ENCODE data around the gene CAMTA1. TPM values are rescaled to one million over a fixed set of nuclear protein-coding genes. Genes with fewer than 3 reads are reported as not detected.

The CAMTA1 gene
- polyA plus RNA-seq, 1 of the 3 experiments (the other 2 are of a cell fraction): 63.1 TPM

GRCh38 chr1:7589774-7590425 is 804.6 kb downstream of the CAMTA1 start:
- no peaks in the 10 kb centered on the region for H3K27me3 ChIP-seq (ENCODE audit: insufficient read depth)
- no peak overlapping the region for H3K4me2 ChIP-seq
- H3K27ac ChIP-seq (ENCODE audit: low read depth in 2 of 2, low read length in 1 of 2): peak overlapping the region in 1 of 2 experiments; percentile 99; a peak in 2 of 4 replicates
- H3K9me3 ChIP-seq: no peaks in the 10 kb centered on the region
- H3F3A ChIP-seq (replicated peaks; ENCODE audit: insufficient read depth): no peaks in the 10 kb centered on the region
- 56% methylated on average over 10 of the region's 10 CpGs for WGBS (ENCODE audit: low lambda C conversion rate)
- H3K4me1 ChIP-seq (ENCODE audit: control insufficient read depth in 1 of 2, insufficient read depth in 2 of 2, low read depth in 1 of 2, low read length in 1 of 2): peaks cover 0 to 80% of the 10 kb centered on the region in 2 experiments; a peak in 2 of 4 replicates
- H3K9me2 ChIP-seq: no peaks in the 10 kb centered on the region
- no peaks in the 10 kb centered on the region for H4K20me1 ChIP-seq (ENCODE audit: insufficient read depth)
- no peak overlapping the region for H3K9ac ChIP-seq
- ChIA-PET CTCF (no interaction called here), POLR2A (interaction anchor here (5.4 kb wide), 1 partner anchor 39 kb away, joined by 37 read pairs; no protein-coding TSS in a partner anchor)
- TF ChIP-seq RXRA (IDR thresholded peaks at IDR 0.05; ENCODE audit: borderline replicate concordance, low read depth): no peak
- no peak for TF ChIP-seq JUND (IDR thresholded peaks at IDR 0.05)
- no peak for TF ChIP-seq RAD21 (IDR thresholded peaks at IDR 0.05; ENCODE audit: low read length)
- TF ChIP-seq ZBTB33 (IDR thresholded peaks at IDR 0.05; ENCODE audit: borderline replicate concordance, low read depth): no peak
- TF ChIP-seq MEF2A (IDR thresholded peaks at IDR 0.05; ENCODE audit: borderline replicate concordance, low read depth): no peak
- no peak for TF ChIP-seq MAX (IDR thresholded peaks at IDR 0.05; ENCODE audit: low read depth)
- TF ChIP-seq POLR2AphosphoS5 (IDR thresholded peaks at IDR 0.05; ENCODE audit: low read depth, low read length): no peak
- TF ChIP-seq YY1 (IDR thresholded peaks at IDR 0.05; ENCODE audit: low read depth): no peak
- TF ChIP-seq TCF12 (IDR thresholded peaks at IDR 0.05): no peak
- TF ChIP-seq SIN3A (IDR thresholded peaks at IDR 0.05; ENCODE audit: borderline replicate concordance, low read depth, low read length): no peak
- TF ChIP-seq USF1 (IDR thresholded peaks at IDR 0.05; ENCODE audit: borderline replicate concordance, low read depth): no peak
- no peak for TF ChIP-seq NRF1 (IDR thresholded peaks at IDR 0.05; ENCODE audit: low read depth, low read length)
- TF ChIP-seq USF2 (IDR thresholded peaks at IDR 0.05; ENCODE audit: borderline replicate concordance, low read depth, low read length): no peak
- TF ChIP-seq EP300 (IDR thresholded peaks at IDR 0.05; ENCODE audit: borderline replicate concordance in 1 of 2, low read depth in 1 of 2, low read length in 1 of 2): no peak
- no peak for TF ChIP-seq MXI1 (IDR thresholded peaks at IDR 0.05; ENCODE audit: low read depth, low read length)
- TF ChIP-seq NFIC (IDR thresholded peaks at IDR 0.05; ENCODE audit: borderline replicate concordance): no peak
- no peak for TF ChIP-seq FOSL2 (IDR thresholded peaks at IDR 0.05; ENCODE audit: borderline replicate concordance, low read depth)
- no peak overlapping the region for H2AFZ ChIP-seq (ENCODE audit: low read depth)
- H3K4me3 ChIP-seq (ENCODE audit: low read depth in 2 of 2, low read length in 1 of 2): no peak overlapping the region
- H3K36me3 ChIP-seq (replicated peaks in 1 of 2; ENCODE audit: control insufficient read depth in 1 of 2, insufficient read depth in 2 of 2, low read length in 1 of 2): no peaks in the 10 kb centered on the region
- DNase-seq: no peak
- no peaks in the 10 kb centered on the region for H3K79me2 ChIP-seq (ENCODE audit: insufficient read depth)
